ENCODE results near the gene SPCS1.

DNA sequence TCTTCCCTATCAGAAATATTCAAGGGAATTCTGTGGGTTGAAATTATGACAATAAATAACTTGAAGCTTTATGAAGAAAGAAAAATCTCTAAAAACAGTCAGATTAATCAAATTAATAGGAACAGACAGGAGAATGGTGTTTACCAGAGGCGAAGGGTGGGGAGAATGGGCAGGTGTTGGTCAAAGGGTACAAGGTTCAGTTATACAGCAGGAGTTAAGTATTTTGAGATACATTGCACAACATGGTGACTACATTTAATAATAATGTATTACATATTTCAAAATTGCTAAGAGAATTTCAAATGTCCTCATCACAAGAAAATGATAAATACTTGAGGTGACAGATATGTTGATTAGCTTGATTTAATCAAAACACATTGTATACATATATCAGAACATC lies 18.6 kb downstream of the SPCS1 start:
- TF ChIP-seq CTCF (IDR thresholded peaks at IDR 0.05; ENCODE audit: low read depth, low read length), result no peak
- no peak for TF ChIP-seq EZH2phosphoT487 (IDR thresholded peaks at IDR 0.05; ENCODE audit: low read depth)

Data from OCI-LY3 (cell line).